Left renal cortex interstitium (tissue), 4 donors: ENCODE data around the gene DKKL1. TPM values are rescaled to one million over a fixed set of nuclear protein-coding genes. Genes with fewer than 3 reads are reported as not detected.
A peak's percentile ranks its signal among the peaks of the same experiment; 100 is the strongest.

ENCODE experiments used
- DNase-seq, 4 donors: peaks; one replicate each; pipeline ENCODE4 v3.0.0-alpha.2; 2013; ENCODE audit warnings: low read depth in 4 of 4, low spot score in 2 of 4, missing footprints in 1 of 4
- polyA plus RNA-seq, 4 donors: library from polyadenylated mRNA; unstranded; fragments of 120-200 nt; gene quantifications; one replicate each; pipeline ENCODE4 v1.2.1, GENCODE V29; 2013; ENCODE audit not compliant: insufficient read length in 4 of 4

Gene DKKL1
- polyA plus RNA-seq, 4 donors, result 4.5 to 6.4 (median 5.8) TPM

DNA sequence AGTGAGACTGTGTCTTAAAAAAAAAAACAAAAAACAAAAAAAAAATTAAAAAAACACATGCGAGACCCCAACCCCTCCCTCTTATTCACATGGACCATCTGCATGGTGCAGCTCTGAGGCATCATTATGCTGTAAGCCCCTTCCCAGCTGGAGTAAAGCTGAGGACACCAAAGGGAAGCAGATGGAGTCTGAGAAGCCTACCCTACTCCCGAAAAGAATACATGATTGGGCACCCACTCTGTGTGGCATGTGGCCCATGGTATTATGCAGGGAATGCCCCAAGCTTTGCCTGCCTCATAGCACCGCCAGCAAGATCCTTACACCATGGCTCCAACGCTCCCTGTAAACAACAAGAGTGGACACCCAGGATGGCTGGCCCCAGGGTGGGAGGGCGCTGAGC is 54.8 kb downstream of the DKKL1 start:
- DNase-seq, result no peak

- no peak for DNase-seq
These were observed 55.5 kb downstream of the DKKL1 start for GRCh38 chr19:49419173-49419572.

DNA sequence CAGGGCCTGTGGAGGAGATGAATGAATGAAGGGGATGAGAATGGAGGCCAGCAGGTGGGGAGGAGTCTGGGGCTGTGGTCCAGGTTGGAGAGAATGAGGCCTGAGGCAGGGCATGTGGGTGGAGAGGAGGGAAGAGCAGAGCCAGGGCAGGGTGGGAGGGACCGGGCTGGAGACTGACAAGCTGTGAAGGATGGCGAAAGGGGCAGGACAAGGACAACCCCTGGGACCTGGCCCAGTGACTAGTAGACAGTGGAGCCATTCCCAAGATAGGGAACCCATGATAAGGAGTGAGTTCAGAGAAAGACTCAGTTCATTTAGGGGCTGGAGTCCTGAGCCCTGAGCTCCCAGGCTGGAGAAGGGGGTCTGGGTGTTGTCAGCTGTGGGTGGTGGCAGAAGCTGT is 56.5 kb downstream of the DKKL1 start:
- no peak for DNase-seq

DNA sequence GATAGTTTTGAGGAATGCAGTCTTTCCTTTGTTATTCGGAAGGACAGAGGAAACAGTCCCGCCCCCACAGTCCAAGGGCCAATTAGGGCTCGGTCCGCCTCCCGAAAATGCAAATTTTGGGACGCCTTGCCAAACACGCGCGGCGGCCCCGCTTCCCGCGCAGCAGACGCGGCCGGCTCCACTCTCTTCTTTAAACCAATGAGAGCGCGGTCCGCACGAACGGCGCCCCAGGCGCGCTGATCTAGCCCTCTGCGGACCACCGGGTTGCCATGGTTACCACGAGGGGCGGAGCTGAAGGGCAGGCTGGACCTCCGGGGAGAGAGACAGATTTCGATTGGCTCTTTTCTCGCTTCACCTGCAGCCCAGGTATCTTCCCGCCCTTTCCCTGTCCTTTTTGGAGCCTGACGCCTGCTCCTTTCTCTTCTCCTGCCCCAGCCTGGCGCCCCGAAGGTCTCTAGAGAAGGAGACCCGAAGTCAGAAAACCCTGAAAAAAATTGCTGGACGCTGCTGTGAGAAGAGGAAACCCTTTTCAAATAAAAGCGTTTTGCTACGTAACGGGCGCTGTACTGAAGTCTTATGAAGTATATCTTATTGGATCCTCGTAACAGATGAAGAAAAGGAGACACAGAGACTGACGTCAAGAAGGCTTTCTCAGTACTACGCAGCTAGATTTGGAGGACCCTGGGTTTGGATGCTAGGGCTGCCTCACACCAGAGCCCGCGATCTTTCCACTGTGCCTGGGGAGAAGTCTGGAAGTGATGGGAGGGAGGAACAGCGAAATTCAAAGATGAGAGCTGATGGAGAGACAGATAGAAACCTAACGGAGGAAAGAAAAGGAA is 57.6 kb downstream of the DKKL1 start:
- peak in 2 of 4 donors; percentile 32 to 66 for DNase-seq

GRCh38 chr19:49421878-49422202 is 58.2 kb downstream of the DKKL1 start:
- no peak for DNase-seq

- no peak for DNase-seq
These were observed 58.9 kb downstream of the DKKL1 start for GRCh38 chr19:49422407-49423070.

DNA sequence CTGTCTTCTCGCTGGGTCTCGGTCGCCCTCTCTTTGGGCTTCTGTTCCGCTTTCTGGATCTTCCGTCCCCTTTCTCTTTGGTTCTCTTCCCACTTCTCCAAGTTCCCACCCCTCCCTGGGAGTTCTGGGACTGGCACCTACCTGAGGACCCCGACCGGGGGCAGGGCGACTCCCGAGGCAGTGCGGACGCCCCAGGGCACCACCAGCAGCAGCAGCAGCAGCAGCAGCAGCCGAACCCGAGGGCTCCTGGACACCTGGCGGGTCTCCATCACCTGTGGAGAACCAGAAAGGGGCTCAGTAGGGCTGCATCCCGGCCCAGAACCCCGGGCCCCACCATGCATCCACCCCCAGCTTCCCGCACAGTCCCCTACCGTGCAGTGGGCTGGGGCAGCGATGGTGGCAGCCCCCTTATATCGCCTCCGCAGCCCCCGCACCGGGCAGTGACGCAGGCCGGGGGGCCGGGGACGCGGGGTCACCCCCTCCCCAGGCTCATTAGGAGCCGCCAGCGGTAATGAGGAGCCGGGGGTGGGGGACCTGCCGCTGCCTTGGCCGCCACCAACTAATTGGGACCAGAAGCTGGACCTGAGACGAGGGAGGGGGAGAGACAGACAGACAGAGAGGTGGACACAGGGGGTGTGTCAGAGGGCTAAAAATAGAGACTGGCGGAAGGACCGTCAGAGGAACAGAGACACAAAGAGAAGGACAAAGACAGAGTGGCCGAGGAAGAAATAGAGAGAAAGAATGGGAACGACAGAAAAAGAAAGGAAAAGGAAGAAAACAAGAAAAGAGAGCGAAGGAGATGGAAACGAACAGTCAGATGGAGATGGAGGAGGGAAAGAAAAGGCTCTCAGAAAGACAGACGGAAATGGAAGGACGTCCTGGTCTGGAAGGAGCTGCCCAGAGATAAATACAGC is 59.7 kb downstream of the DKKL1 start, which contains the start of gene PTH2:
PTH2 (minus strand) TSS at position 371 of the 914 bp plus-strand sequence; CDS start at position 269, 102 bp downstream.
- no peak for DNase-seq

DNA sequence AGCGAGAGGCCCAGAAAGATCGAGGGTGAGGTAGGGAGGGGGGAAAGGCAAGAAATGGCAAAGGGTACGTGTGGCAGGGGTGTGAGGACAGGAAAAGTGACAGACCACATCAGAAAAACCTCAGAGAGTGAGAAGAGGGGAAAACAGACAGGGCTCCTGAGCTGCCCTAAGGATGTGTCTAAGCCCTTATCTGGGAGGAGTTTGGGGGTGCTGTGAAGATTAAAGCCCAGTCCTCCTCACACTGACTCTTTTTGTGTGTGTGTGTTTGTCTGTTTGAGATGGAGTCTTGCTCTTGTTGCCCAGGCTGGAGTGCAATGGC is 60.3 kb downstream of the DKKL1 start:
- DNase-seq, result no peak

Other genes starting within 250 kb of the DKKL1 start
- 10 to 100 TPM in 1 of 4 donors, 1 to 10 TPM in 3; 5.4 to 13.2 (median 8.8) TPM for gene LIN7B, start 249.5 kb upstream of the DKKL1 start, polyA plus RNA-seq
- gene C19orf73, start 244.7 kb upstream of the DKKL1 start, polyA plus RNA-seq, result 1 to 10 TPM in 1 of 4 donors, under 1 TPM in 3; 0.73 to 1.1 (median 0.80) TPM
- gene PPFIA3, start 244.3 kb upstream of the DKKL1 start, polyA plus RNA-seq, result 10 to 100 TPM in 1 of 4 donors, 1 to 10 TPM in 3; 4.5 to 11.1 (median 8.7) TPM
- gene HRC, start 208.5 kb upstream of the DKKL1 start, polyA plus RNA-seq, result 10 to 100 TPM; 25.2 to 38.8 (median 33.8) TPM
- gene TRPM4, start 206.1 kb upstream of the DKKL1 start, polyA plus RNA-seq, result 10 to 100 TPM; 22.1 to 48.0 (median 35.9) TPM
- gene SLC6A16, start 38.7 kb upstream of the DKKL1 start, polyA plus RNA-seq, result 1 to 10 TPM; 1.8 to 6.5 (median 3.2) TPM
- 10 to 100 TPM; 36.2 to 40.7 (median 37.5) TPM for gene CD37, start 28.5 kb upstream of the DKKL1 start, polyA plus RNA-seq
- gene TEAD2, start 1.5 kb upstream of the DKKL1 start, polyA plus RNA-seq, result 100 to 1,000 TPM in 2 of 4 donors, 10 to 100 TPM in 2; 88.4 to 122 (median 107) TPM
- gene KASH5, start 24.4 kb downstream of the DKKL1 start, polyA plus RNA-seq, result under 1 TPM; 0.10 to 0.43 (median 0.22) TPM
- not detected for gene PTH2, start 59.6 kb downstream of the DKKL1 start, polyA plus RNA-seq
- not detected for gene GFY, start 61.5 kb downstream of the DKKL1 start, polyA plus RNA-seq
- gene SLC17A7, start 77.7 kb downstream of the DKKL1 start, polyA plus RNA-seq, result under 1 TPM; 0.25 to 0.61 (median 0.45) TPM
- gene PIH1D1, start 87.9 kb downstream of the DKKL1 start, polyA plus RNA-seq, result 100 to 1,000 TPM in 1 of 4 donors, 10 to 100 TPM in 3; 82.3 to 106 (median 94.2) TPM
- gene ALDH16A1, start 89.3 kb downstream of the DKKL1 start, polyA plus RNA-seq, result 10 to 100 TPM; 14.6 to 29.7 (median 25.2) TPM
- 1 to 10 TPM; 2.7 to 4.6 (median 4.1) TPM for gene FLT3LG, start 110.3 kb downstream of the DKKL1 start, polyA plus RNA-seq
- 1,000 to 10,000 TPM; 2,373 to 3,513 (median 2,918) TPM for gene RPL13A, start 123.7 kb downstream of the DKKL1 start, polyA plus RNA-seq
- gene RPS11, start 132.6 kb downstream of the DKKL1 start, polyA plus RNA-seq, result 1,000 to 10,000 TPM; 2,347 to 3,212 (median 2,796) TPM
- 100 to 1,000 TPM; 235 to 340 (median 283) TPM for gene FCGRT, start 148.8 kb downstream of the DKKL1 start, polyA plus RNA-seq
- 10 to 100 TPM; 13.2 to 27.9 (median 23.9) TPM for gene RCN3, start 164.1 kb downstream of the DKKL1 start, polyA plus RNA-seq
- gene NOSIP, start 216.7 kb downstream of the DKKL1 start, polyA plus RNA-seq, result 10 to 100 TPM; 62.3 to 89.4 (median 68.5) TPM
- 10 to 100 TPM in 1 of 4 donors, 1 to 10 TPM in 3; 6.1 to 10.6 (median 7.1) TPM for gene PRRG2, start 217.4 kb downstream of the DKKL1 start, polyA plus RNA-seq
- 10 to 100 TPM; 15.1 to 32.6 (median 26.6) TPM for gene PRR12, start 227.3 kb downstream of the DKKL1 start, polyA plus RNA-seq